Measurements from ENCODE around the gene CFAP54. TPM values are rescaled to one million over a fixed set of nuclear protein-coding genes. Genes with fewer than 3 reads are reported as not detected.

The CFAP54 gene
- total RNA-seq, 1 experiment from 2014 or later = 0.71 TPM

GRCh38 chr12:96521895-96522682 lies 32.7 kb downstream of the CFAP54 start:
- H3K36me3 ChIP-seq (ENCODE audit: insufficient read depth, low read length, poor library complexity, severe bottlenecking) = no peaks in the 10 kb centered on the region
- POLR2A ChIA-PET (ENCODE audit: low non-redundant PET) = interaction anchor here (0.6 kb wide), 1 partner anchor 264 kb away, joined by 4 read pairs; no protein-coding TSS in a partner anchor
- DNase-seq (ENCODE audit: low spot score) = no peak
- BruUV-seq (replicated peaks) = no TSS peak
- H3K27ac ChIP-seq (ENCODE audit: low read depth, low read length, poor library complexity, severe bottlenecking) = no peak overlapping the region
- no peak overlapping the region for H3K4me3 ChIP-seq (ENCODE audit: low read depth, low read length, poor library complexity, severe bottlenecking)
- intact Hi-C loops (cut with micrococcal nuclease; ENCODE audit: unreplicated experiment) = no loop called here
- H3K27me3 ChIP-seq (replicated peaks; ENCODE audit: insufficient read depth, low read depth, low read length, poor library complexity) = no peaks in the 10 kb centered on the region
- CTCF ChIA-PET = no interaction called here
- H3K9me3 ChIP-seq (ENCODE audit: low read depth, low read length, poor library complexity, severe bottlenecking) = no peaks in the 10 kb centered on the region
- no peaks in the 10 kb centered on the region for H3K4me1 ChIP-seq (ENCODE audit: insufficient read depth, low read length, poor library complexity, severe bottlenecking)
- no peak for TF ChIP-seq CTCF (conservative IDR thresholded peaks at IDR 0.05; ENCODE audit: low read depth, low read length)
- TF ChIP-seq EZH2 (IDR thresholded peaks at IDR 0.05; ENCODE audit: borderline replicate concordance, low read depth, low read length, poor library complexity, severe bottlenecking) = no peak

- POLR2A ChIA-PET (ENCODE audit: low non-redundant PET) = no interaction called here
- no peak for DNase-seq (ENCODE audit: low spot score)
- no peak overlapping the region for H3K4me3 ChIP-seq (ENCODE audit: low read depth, low read length, poor library complexity, severe bottlenecking)
- no peaks in the 10 kb centered on the region for H3K9me3 ChIP-seq (ENCODE audit: low read depth, low read length, poor library complexity, severe bottlenecking)
- no TSS peak for BruUV-seq (replicated peaks)
- TF ChIP-seq CTCF (conservative IDR thresholded peaks at IDR 0.05; ENCODE audit: low read depth, low read length) (no peak), EZH2 (IDR thresholded peaks at IDR 0.05; ENCODE audit: borderline replicate concordance, low read depth, low read length, poor library complexity, severe bottlenecking) (no peak)
- H3K4me1 ChIP-seq (ENCODE audit: insufficient read depth, low read length, poor library complexity, severe bottlenecking) = no peaks in the 10 kb centered on the region
- no peaks in the 10 kb centered on the region for H3K36me3 ChIP-seq (ENCODE audit: insufficient read depth, low read length, poor library complexity, severe bottlenecking)
- CTCF ChIA-PET = no interaction called here
- H3K27ac ChIP-seq (ENCODE audit: low read depth, low read length, poor library complexity, severe bottlenecking) = no peak overlapping the region
- H3K27me3 ChIP-seq (replicated peaks; ENCODE audit: insufficient read depth, low read depth, low read length, poor library complexity) = no peaks in the 10 kb centered on the region
- intact Hi-C loops (cut with micrococcal nuclease; ENCODE audit: unreplicated experiment) = no loop called here
Observed at GRCh38 chr12:96522690-96523089, 33.3 kb downstream of the CFAP54 start.

DNA sequence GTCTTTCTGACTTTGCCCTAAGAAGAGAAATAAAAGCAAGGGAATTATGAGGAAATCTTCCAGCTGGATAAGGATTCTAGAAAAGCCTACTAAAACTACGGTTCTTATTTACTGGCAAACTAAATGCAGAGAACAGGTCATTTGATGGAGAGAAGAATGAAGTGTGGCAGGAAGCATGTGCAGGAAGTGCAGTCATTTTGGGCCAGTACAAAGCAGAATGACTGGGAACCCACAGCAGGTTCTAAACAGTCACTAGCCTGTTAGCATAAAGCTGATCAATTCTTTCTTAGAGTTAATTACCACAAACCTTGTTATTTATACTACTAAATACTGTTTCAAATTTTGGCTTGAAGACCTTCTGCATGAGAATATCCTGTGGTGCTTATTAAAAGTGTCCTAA lies 36.7 kb downstream of the CFAP54 start:
- intact Hi-C loops (cut with micrococcal nuclease; ENCODE audit: unreplicated experiment) = no loop called here
- BruUV-seq (replicated peaks) = no TSS peak
- Histone ChIP-seq H3K27ac (ENCODE audit: low read depth, low read length, poor library complexity, severe bottlenecking) (no peak overlapping the region), H3K27me3 (replicated peaks; ENCODE audit: insufficient read depth, low read depth, low read length, poor library complexity) (no peaks in the 10 kb centered on the region), H3K9me3 (ENCODE audit: low read depth, low read length, poor library complexity, severe bottlenecking) (no peaks in the 10 kb centered on the region), H3K4me3 (ENCODE audit: low read depth, low read length, poor library complexity, severe bottlenecking) (no peak overlapping the region), H3K36me3 (ENCODE audit: insufficient read depth, low read length, poor library complexity, severe bottlenecking) (no peaks in the 10 kb centered on the region), H3K4me1 (ENCODE audit: insufficient read depth, low read length, poor library complexity, severe bottlenecking) (no peaks in the 10 kb centered on the region)
- DNase-seq (ENCODE audit: low spot score) = no peak
- no peak for TF ChIP-seq EZH2 (IDR thresholded peaks at IDR 0.05; ENCODE audit: borderline replicate concordance, low read depth, low read length, poor library complexity, severe bottlenecking)
- TF ChIP-seq CTCF (conservative IDR thresholded peaks at IDR 0.05; ENCODE audit: low read depth, low read length) = no peak
- POLR2A ChIA-PET (ENCODE audit: low non-redundant PET) = no interaction called here
- CTCF ChIA-PET = no interaction called here

Data from A673 (cell line).